OCI-LY1 (cell line): Measurements from ENCODE around the gene OAT.

Source experiments
- H2AFZ ChIP-seq: fragments of 200-600 bp; sonication (generic), shearing (Covaris generic); 2 replicates; pipeline ENCODE4 v1.6.0; 2014; ENCODE audit warnings: antibody characterized with exemption, mild to moderate bottlenecking, low read length
- H3F3A ChIP-seq: fragments of 200-600 bp; sonication (generic), shearing (Covaris generic); 2 replicates; pipeline ENCODE4 v1.6.0; 2014; ENCODE audit warnings: mild to moderate bottlenecking, antibody characterized with exemption, low read length, moderate library complexity; ENCODE audit not compliant: insufficient read depth
- H3K27ac ChIP-seq: fragments of 200-600 bp; sonication (generic); 2 replicates; pipeline ENCODE4 v1.5.1; 2014; ENCODE audit warnings: low read length, mixed run types, mild to moderate bottlenecking, low read depth; ENCODE audit not compliant: poor library complexity, severe bottlenecking
- H3K27me3 ChIP-seq: fragments of 200-600 bp; sonication (generic); 2 replicates; pipeline ENCODE4 v1.6.0; 2014; ENCODE audit warnings: antibody characterized with exemption, mild to moderate bottlenecking, low read length, moderate library complexity; ENCODE audit not compliant: insufficient read depth
- H3K36me3 ChIP-seq: fragments of 200-600 bp; sonication (generic); 2 replicates; pipeline ENCODE4 v1.6.1; 2014; ENCODE audit warnings: mild to moderate bottlenecking, antibody characterized with exemption, low read length, moderate library complexity, mixed read lengths; ENCODE audit not compliant: insufficient read depth
- H3K4me1 ChIP-seq: fragments of 200-600 bp; sonication (generic); 2 replicates; pipeline ENCODE4 v1.5.1; 2014; ENCODE audit warnings: mild to moderate bottlenecking, low read length, moderate library complexity; ENCODE audit not compliant: insufficient read depth, severe bottlenecking
- H3K4me2 ChIP-seq: fragments of 200-600 bp; sonication (generic), shearing (Covaris generic); 2 replicates; pipeline ENCODE4 v1.6.1; 2014; ENCODE audit warnings: low read length
- H3K4me3 ChIP-seq: fragments of 200-600 bp; sonication (generic); 2 replicates; pipeline ENCODE4 v1.5.1; 2014; ENCODE audit warnings: low read length, low read depth, mild to moderate bottlenecking, mixed read lengths; ENCODE audit not compliant: poor library complexity, severe bottlenecking
- H3K79me2 ChIP-seq: fragments of 200-600 bp; shearing (Covaris generic); 2 replicates; pipeline ENCODE4 v1.6.1; 2016; ENCODE audit warnings: mixed run types, low read length, mixed read lengths; ENCODE audit not compliant: insufficient read depth
- H3K9ac ChIP-seq: fragments of 200-600 bp; sonication (generic), shearing (Covaris generic); 2 replicates; pipeline ENCODE4 v1.6.1; 2014; ENCODE audit warnings: mild to moderate bottlenecking, low read length, mixed read lengths
- H3K9me2 ChIP-seq: fragments of 200-600 bp; sonication (generic), shearing (Covaris generic); 2 replicates; pipeline ENCODE4 v1.6.1; 2014; ENCODE audit warnings: low read depth, mild to moderate bottlenecking, low read length, mixed read lengths
- H3K9me3 ChIP-seq: fragments of 200-600 bp; shearing (Covaris generic); 2 replicates; pipeline ENCODE4 v1.6.1; 2014; ENCODE audit warnings: low read length, mixed read lengths
- H4K20me1 ChIP-seq: fragments of 200-600 bp; sonication (generic), shearing (Covaris generic); 2 replicates; pipeline ENCODE4 v1.6.0; 2016; ENCODE audit warnings: mild to moderate bottlenecking, low read length; ENCODE audit not compliant: insufficient read depth
- CTCF ChIP-seq: fragments of 200-600 bp; sonication (generic), shearing (Covaris generic); IDR thresholded peaks from 2 replicates; pipeline ENCODE4 v1.5.1; 2017; ENCODE audit warnings: mild to moderate bottlenecking, antibody characterized with exemption, low read length, moderate library complexity, mixed read lengths
- EZH2 ChIP-seq: fragments of 200-600 bp; sonication (generic), shearing (Covaris generic); IDR thresholded peaks from 2 replicates; pipeline ENCODE4 v1.8.0; 2017; ENCODE audit warnings: borderline replicate concordance, mixed run types, mild to moderate bottlenecking, antibody characterized with exemption, low read length, moderate library complexity, mixed read lengths

OAT gene

GRCh38 chr10:124386186-124387077 lies 32.3 kb downstream of the OAT start:
- Histone ChIP-seq H3K27me3 (peaks cover 3% of the 10 kb centered on the region; the same call in 1 of the 2 replicates), H3K9me2 (no peaks in the 10 kb centered on the region), H3K36me3 (no peaks in the 10 kb centered on the region), H3K9me3 (no peaks in the 10 kb centered on the region), H3F3A (no peaks in the 10 kb centered on the region), H3K27ac (no peak overlapping the region), H3K4me1 (peaks cover 7% of the 10 kb centered on the region), H3K4me2 (no peak overlapping the region), H3K4me3 (no peak overlapping the region), H2AFZ (no peak overlapping the region), H4K20me1 (no peaks in the 10 kb centered on the region), H3K9ac (no peak overlapping the region), H3K79me2 (no peaks in the 10 kb centered on the region)
- TF ChIP-seq CTCF (no peak), EZH2 (no peak)

GRCh38 chr10:124385627-124386185 lies 33.0 kb downstream of the OAT start:
- Histone ChIP-seq H3K4me1 (peaks cover 7% of the 10 kb centered on the region), H4K20me1 (no peaks in the 10 kb centered on the region), H2AFZ (no peak overlapping the region), H3K9me3 (no peaks in the 10 kb centered on the region), H3F3A (no peaks in the 10 kb centered on the region), H3K9me2 (no peaks in the 10 kb centered on the region), H3K9ac (no peak overlapping the region), H3K4me3 (no peak overlapping the region), H3K36me3 (no peaks in the 10 kb centered on the region), H3K79me2 (no peaks in the 10 kb centered on the region), H3K27ac (no peak overlapping the region), H3K27me3 (peaks cover 7% of the 10 kb centered on the region; the same call in 1 of the 2 replicates), H3K4me2 (no peak overlapping the region)
- no peak for TF ChIP-seq CTCF
- no peak for TF ChIP-seq EZH2

- Histone ChIP-seq H4K20me1 (no peaks in the 10 kb centered on the region), H3K27ac (no peak overlapping the region), H3K27me3 (peaks cover 11% of the 10 kb centered on the region; the same call in 1 of the 2 replicates), H3K9ac (no peak overlapping the region), H2AFZ (no peak overlapping the region), H3K9me2 (no peaks in the 10 kb centered on the region), H3K4me3 (no peak overlapping the region), H3F3A (no peaks in the 10 kb centered on the region), H3K79me2 (no peaks in the 10 kb centered on the region), H3K36me3 (no peaks in the 10 kb centered on the region), H3K4me2 (no peak overlapping the region), H3K4me1 (peaks cover 4% of the 10 kb centered on the region), H3K9me3 (no peaks in the 10 kb centered on the region)
- no peak for TF ChIP-seq EZH2
- no peak for TF ChIP-seq CTCF
Observed at GRCh38 chr10:124384591-124385190, 34.0 kb downstream of the OAT start.
